GM19193 (cell line): ENCODE measurements around the gene COL8A2.

ENCODE experiments used
- POLR2A ChIP-seq: IDR thresholded peaks from 4 replicates; pipeline ENCODE4 v1.6.1; 2011; ENCODE audit not compliant: insufficient read depth, insufficient read length; ENCODE audit errors: extremely low read depth

The COL8A2 gene

GRCh38 chr1:36084497-36085115, 40.4 kb downstream of the COL8A2 start:
- TF ChIP-seq POLR2A = no peak

GRCh38 chr1:36083635-36084496, 41.2 kb downstream of the COL8A2 start, which contains the start of gene TEKT2:
Gene TEKT2, plus strand, starts transcription at chr1:36084094. Its CDS starts 828 bp downstream, at chr1:36084922.
- TF ChIP-seq POLR2A = no peak

- TF ChIP-seq POLR2A = no peak
Measured at GRCh38 chr1:36083219-36083618, 41.8 kb downstream of the COL8A2 start.

GRCh38 chr1:36081926-36082485, 43.0 kb downstream of the COL8A2 start:
- TF ChIP-seq POLR2A = no peak

GRCh38 chr1:36080801-36081200, 44.2 kb downstream of the COL8A2 start:
- no peak for TF ChIP-seq POLR2A

GRCh38 chr1:36080236-36080635, 44.8 kb downstream of the COL8A2 start:
- no peak for TF ChIP-seq POLR2A

- TF ChIP-seq POLR2A = no peak
Measured at GRCh38 chr1:36076979-36077573, 47.9 kb downstream of the COL8A2 start.

GRCh38 chr1:36070349-36070748, 54.7 kb downstream of the COL8A2 start:
- TF ChIP-seq POLR2A = no peak

GRCh38 chr1:36068866-36069265, 56.2 kb downstream of the COL8A2 start:
- no peak for TF ChIP-seq POLR2A

GRCh38 chr1:36067871-36068270, 57.2 kb downstream of the COL8A2 start:
- TF ChIP-seq POLR2A = no peak

GRCh38 chr1:36062315-36062714, 62.7 kb downstream of the COL8A2 start:
- TF ChIP-seq POLR2A = no peak

- TF ChIP-seq POLR2A = no peak
Measured at GRCh38 chr1:36055706-36056105, 69.3 kb downstream of the COL8A2 start.

- no peak for TF ChIP-seq POLR2A
Measured at GRCh38 chr1:36053978-36054377, 71.0 kb downstream of the COL8A2 start.

- TF ChIP-seq POLR2A = no peak
Measured at GRCh38 chr1:36051821-36052220, 73.2 kb downstream of the COL8A2 start.
